Vagina (tissue), 2 donors: ENCODE measurements around the gene HOXB5.

ENCODE experiments used
- CTCF ChIP-seq, 3 experiments: fragments of 450-650 bp in 2 of 3; fragments of 200-600 bp in 1 of 3; sonication (generic) in 1 of 3; IDR thresholded peaks; one replicate each; pipeline ENCODE4 v1.5.1; 2017 to 2019; ENCODE audit warnings: antibody characterized with exemption in 3 of 3, mild to moderate bottlenecking in 2 of 3, moderate library complexity in 2 of 3
- POLR2A ChIP-seq, 2 donors: fragments of 450-650 bp; IDR thresholded peaks; one replicate each; pipeline ENCODE4 v1.6.1; 2017; ENCODE audit warnings: antibody characterized with exemption in 2 of 2, mild to moderate bottlenecking in 2 of 2, moderate library complexity in 2 of 2

GRCh38 chr17:48583708-48584222, 9.8 kb downstream of the HOXB5 start:
- no peak for TF ChIP-seq POLR2A (IDR thresholded peaks at IDR 0.05)
- TF ChIP-seq CTCF (IDR thresholded peaks at IDR 0.05) = no peak
